ENCODE results near the gene PSMB5. TPM values are rescaled to one million over a fixed set of nuclear protein-coding genes. Genes with fewer than 3 reads are reported as not detected.

PSMB5 gene
- total and polyA plus RNA-seq, 4 donors = 74.0 to 152 (median 95.4) TPM

- TF ChIP-seq RAD21 (IDR thresholded peaks at IDR 0.05) (peak in 1 of 2 donors; percentile 18), REST (IDR thresholded peaks at IDR 0.05) (peak; percentile 92), HNF4G (IDR thresholded peaks at IDR 0.05) (no peak), FOXA2 (IDR thresholded peaks at IDR 0.05) (no peak), FOXA1 (IDR thresholded peaks at IDR 0.05) (no peak), GABPA (IDR thresholded peaks at IDR 0.05 in 1 of 2, conservative IDR thresholded peaks at IDR 0.05 in 1 of 2) (no peak), JUND (IDR thresholded peaks at IDR 0.05) (peak in 1 of 2 donors; percentile 78), ATF3 (IDR thresholded peaks at IDR 0.05) (no peak), RXRA (IDR thresholded peaks at IDR 0.05) (peak in 1 of 2 donors; percentile 31), HNF4A (conservative IDR thresholded peaks at IDR 0.05) (peak in 1 of 2 donors; percentile 16), YY1 (IDR thresholded peaks at IDR 0.05) (peak; percentile 98), NR2F2 (IDR thresholded peaks at IDR 0.05) (peak; percentile 17), EGR1 (IDR thresholded peaks at IDR 0.05; ENCODE audit: low read depth in 2 of 2) (no peak), SP1 (IDR thresholded peaks at IDR 0.05) (peak; percentile 94), CTCF (IDR thresholded peaks at IDR 0.05; ENCODE audit: low read depth, low read length, missing input control) (no peak), TAF1 (conservative IDR thresholded peaks at IDR 0.05) (peak; percentile 83)
- TF ChIP-seq, protein P1, sequence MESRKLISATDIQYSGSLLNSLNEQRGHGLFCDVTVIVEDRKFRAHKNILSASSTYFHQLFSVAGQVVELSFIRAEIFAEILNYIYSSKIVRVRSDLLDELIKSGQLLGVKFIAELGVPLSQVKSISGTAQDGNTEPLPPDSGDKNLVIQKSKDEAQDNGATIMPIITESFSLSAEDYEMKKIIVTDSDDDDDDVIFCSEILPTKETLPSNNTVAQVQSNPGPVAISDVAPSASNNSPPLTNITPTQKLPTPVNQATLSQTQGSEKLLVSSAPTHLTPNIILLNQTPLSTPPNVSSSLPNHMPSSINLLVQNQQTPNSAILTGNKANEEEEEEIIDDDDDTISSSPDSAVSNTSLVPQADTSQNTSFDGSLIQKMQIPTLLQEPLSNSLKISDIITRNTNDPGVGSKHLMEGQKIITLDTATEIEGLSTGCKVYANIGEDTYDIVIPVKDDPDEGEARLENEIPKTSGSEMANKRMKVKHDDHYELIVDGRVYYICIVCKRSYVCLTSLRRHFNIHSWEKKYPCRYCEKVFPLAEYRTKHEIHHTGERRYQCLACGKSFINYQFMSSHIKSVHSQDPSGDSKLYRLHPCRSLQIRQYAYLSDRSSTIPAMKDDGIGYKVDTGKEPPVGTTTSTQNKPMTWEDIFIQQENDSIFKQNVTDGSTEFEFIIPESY (IDR thresholded peaks at IDR 0.05) = peak; percentile 76
- TF ChIP-seq, protein P2, sequence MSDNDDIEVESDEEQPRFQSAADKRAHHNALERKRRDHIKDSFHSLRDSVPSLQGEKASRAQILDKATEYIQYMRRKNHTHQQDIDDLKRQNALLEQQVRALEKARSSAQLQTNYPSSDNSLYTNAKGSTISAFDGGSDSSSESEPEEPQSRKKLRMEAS (IDR thresholded peaks at IDR 0.05) = peak; percentile 74
- Histone ChIP-seq H3K27me3 (ENCODE audit: control insufficient read depth in 4 of 4, insufficient read depth in 4 of 4, low read length in 3 of 4) (no peaks in the 10 kb centered on the region), H3K4me1 (ENCODE audit: control insufficient read depth in 4 of 4, insufficient read depth in 4 of 4, low read length in 3 of 4) (peaks cover 5 to 14% (median 7%) of the 10 kb centered on the region in 4 donors), H3K27ac (ENCODE audit: low read depth in 1 of 2, low read length in 2 of 2) (peak overlapping the region; percentile 92 to 96), H3K36me3 (ENCODE audit: control insufficient read depth in 4 of 4, insufficient read depth in 3 of 4, low read depth in 1 of 4, low read length in 3 of 4) (no peaks in the 10 kb centered on the region), H3K9me3 (ENCODE audit: control insufficient read depth in 4 of 4, low read length in 3 of 4) (no peaks in the 10 kb centered on the region), H3K9ac (ENCODE audit: low read depth in 1 of 2, low read length in 2 of 2) (peak overlapping the region; percentile 73 to 94), H3K4me3 (ENCODE audit: low read depth in 1 of 3, low read length in 3 of 3) (peak overlapping the region; percentile 68 to 93 (median 90))
- WGBS = under 1% methylated on average over 62 of the region's 62 CpGs
- DNase-seq (ENCODE audit: low spot score) = peak; percentile 95
Measured at GRCh38 chr14:23006544-23007419, 27.9 kb downstream of the PSMB5 start.
